ENCODE data around the gene FZD1.

Gene FZD1

DNA sequence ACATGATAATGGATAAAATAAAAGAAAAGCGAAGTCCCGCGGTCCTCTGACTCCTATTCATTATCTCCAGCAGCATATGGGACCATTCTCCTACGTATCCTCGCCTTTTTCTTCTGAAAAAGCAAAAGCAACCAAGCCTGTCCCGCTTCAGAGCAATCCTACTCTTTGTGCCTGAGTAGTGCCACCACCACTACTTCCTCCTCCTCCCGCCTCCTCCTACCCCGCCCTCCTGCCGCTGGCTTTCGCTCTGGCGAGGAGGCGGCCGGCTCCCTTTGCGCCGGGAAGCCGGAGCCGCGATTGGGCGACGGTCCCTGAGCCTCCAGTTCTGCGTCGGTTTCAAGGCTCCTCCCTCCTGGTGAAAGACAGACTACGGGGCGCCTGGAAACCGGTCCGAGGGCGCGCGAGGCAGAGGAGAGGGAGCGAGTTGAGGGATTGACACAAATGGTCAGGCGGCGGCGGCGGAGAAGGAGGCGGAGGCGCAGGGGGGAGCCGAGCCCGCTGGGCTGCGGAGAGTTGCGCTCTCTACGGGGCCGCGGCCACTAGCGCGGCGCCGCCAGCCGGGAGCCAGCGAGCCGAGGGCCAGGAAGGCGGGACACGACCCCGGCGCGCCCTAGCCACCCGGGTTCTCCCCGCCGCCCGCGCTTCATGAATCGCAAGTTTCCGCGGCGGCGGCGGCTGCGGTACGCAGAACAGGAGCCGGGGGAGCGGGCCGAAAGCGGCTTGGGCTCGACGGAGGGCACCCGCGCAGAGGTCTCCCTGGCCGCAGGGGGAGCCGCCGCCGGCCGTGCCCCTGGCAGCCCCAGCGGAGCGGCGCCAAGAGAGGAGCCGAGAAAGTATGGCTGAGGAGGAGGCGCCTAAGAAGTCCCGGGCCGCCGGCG, at the start of gene FZD1:
TSS of gene FZD1 (plus strand) at position 388 of the 878 bp plus-strand sequence. CDS start at position 836, 448 bp downstream.
- TF ChIP-seq, protein P1, sequence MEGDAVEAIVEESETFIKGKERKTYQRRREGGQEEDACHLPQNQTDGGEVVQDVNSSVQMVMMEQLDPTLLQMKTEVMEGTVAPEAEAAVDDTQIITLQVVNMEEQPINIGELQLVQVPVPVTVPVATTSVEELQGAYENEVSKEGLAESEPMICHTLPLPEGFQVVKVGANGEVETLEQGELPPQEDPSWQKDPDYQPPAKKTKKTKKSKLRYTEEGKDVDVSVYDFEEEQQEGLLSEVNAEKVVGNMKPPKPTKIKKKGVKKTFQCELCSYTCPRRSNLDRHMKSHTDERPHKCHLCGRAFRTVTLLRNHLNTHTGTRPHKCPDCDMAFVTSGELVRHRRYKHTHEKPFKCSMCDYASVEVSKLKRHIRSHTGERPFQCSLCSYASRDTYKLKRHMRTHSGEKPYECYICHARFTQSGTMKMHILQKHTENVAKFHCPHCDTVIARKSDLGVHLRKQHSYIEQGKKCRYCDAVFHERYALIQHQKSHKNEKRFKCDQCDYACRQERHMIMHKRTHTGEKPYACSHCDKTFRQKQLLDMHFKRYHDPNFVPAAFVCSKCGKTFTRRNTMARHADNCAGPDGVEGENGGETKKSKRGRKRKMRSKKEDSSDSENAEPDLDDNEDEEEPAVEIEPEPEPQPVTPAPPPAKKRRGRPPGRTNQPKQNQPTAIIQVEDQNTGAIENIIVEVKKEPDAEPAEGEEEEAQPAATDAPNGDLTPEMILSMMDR (IDR thresholded peaks at IDR 0.05; ENCODE audit: borderline replicate concordance, control extremely low read depth, extremely low read depth, insufficient read depth, missing control alignments): no peak
- peak; percentile 90 for DNase-seq (ENCODE audit: low spot score)
- in situ Hi-C loops (cut with MboI; ENCODE audit: low sequenced_read_pairs, unreplicated experiment): no loop called here

DNA sequence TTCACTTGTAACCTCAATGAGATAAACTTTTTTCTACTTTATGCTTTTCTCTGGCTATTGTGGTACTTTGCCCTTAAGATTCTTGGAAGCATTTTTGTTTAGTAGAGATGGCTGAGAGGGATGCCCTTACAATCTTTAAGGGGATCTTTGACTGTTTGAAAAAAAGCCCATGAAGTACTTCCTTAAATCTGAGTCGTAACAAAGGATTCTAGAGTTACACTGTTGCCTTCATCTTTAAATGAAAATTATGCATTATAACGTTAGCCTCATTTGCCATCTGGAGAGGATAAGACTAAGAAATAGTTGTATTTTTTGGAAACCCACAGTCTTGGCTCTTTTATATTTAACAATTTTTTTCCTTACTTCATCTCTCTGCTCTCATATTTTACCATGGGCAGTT, 37.8 kb upstream of the FZD1 start:
- TF ChIP-seq, protein P1 (IDR thresholded peaks at IDR 0.05; ENCODE audit: borderline replicate concordance, control extremely low read depth, extremely low read depth, insufficient read depth, missing control alignments): no peak
- in situ Hi-C loops (cut with MboI; ENCODE audit: low sequenced_read_pairs, unreplicated experiment): no loop called here
- DNase-seq (ENCODE audit: low spot score): no peak

DNA sequence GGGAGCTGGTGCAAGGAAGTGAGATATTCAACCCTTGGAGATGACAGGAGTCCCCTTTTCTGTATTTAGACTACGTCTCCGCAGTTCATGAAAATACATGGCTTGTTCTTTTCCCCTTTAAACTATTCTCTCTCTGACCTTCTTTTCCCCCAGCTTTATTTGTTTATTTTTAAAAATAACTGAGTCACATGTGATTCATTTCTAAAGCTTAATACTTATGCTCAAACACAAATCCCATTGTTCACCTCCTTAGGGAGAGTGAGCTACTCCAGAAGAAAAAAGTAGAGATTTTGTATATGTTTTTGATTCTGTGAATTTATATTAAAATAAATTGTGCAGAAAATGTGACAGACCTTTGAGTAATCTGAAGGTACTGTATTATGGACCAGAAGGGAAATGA, 35.9 kb upstream of the FZD1 start:
- in situ Hi-C loops (cut with MboI; ENCODE audit: low sequenced_read_pairs, unreplicated experiment): no loop called here
- TF ChIP-seq, protein P1 (IDR thresholded peaks at IDR 0.05; ENCODE audit: borderline replicate concordance, control extremely low read depth, extremely low read depth, insufficient read depth, missing control alignments): no peak
- no peak for DNase-seq (ENCODE audit: low spot score)

DNA sequence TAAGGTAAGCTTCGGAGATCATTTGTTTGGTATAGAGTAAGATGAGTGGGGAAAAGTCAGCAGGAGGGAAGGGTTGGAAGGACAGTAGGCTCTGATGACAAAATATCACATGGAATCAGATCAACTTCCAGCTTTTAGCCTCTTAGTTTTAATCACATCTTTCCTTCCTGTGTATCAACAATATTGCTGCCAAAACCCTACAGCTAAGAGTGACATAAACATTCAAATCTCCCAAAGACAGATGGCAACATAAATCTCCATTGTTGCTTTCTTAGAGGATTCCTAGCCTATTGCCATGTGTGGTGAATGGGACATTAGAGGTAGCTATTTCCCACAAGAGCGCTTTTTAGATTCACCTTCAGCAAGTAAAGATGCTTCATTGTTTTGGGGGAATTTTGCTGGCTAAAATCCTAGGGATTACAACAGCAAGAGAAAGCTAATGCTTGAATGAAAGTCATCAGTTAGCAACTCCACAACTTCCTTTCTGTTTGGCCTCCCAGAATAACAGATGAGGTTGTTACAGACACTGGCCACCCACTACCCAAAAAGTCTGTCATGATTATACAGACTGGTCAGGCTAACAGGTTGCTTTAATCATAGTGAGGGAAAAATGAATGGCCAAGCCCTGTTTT, 35.2 kb upstream of the FZD1 start:
- in situ Hi-C loops (cut with MboI; ENCODE audit: low sequenced_read_pairs, unreplicated experiment): no loop called here
- no peak for DNase-seq (ENCODE audit: low spot score)
- TF ChIP-seq, protein P1 (IDR thresholded peaks at IDR 0.05; ENCODE audit: borderline replicate concordance, control extremely low read depth, extremely low read depth, insufficient read depth, missing control alignments): no peak

DNA sequence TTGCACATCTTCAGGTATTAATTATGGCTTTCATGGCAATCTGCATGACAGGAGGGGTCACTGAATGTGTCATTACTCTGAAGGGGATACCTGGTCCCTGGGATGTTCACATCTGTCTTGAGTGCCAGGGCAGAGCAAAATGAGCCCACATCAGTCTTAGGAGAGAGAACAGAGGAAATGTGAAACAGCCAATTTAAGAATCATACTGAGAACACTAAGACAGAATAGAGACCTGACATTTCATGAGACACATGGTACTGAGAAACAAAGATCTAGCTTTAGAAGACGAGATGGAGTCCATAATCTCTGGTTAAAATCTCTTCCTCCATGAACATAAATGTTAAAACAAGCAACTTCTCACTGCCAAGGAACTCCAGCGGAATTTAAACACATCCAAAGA, 34.1 kb upstream of the FZD1 start:
- TF ChIP-seq, protein P1 (IDR thresholded peaks at IDR 0.05; ENCODE audit: borderline replicate concordance, control extremely low read depth, extremely low read depth, insufficient read depth, missing control alignments): no peak
- in situ Hi-C loops (cut with MboI; ENCODE audit: low sequenced_read_pairs, unreplicated experiment): no loop called here
- no peak for DNase-seq (ENCODE audit: low spot score)

DNA sequence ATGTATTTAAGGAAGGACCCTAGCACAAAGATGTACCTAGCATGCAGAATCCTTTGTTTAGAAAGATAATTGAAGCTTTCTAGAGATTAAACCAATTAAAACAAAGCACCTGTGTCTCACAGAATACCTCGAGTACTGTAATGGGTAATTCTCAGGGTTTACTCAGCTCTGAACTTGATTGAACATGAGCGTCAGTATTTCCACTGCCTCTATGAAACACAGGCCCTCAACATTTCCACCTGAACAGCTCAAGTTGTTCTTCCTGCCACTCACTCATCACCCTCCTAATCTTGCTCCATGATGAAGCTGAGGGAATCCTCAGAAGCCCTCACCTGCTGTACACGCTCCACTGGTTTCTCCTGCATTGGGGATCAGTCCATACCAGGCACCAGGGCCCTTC, 33.7 kb upstream of the FZD1 start:
- in situ Hi-C loops (cut with MboI; ENCODE audit: low sequenced_read_pairs, unreplicated experiment): no loop called here
- no peak for DNase-seq (ENCODE audit: low spot score)
- TF ChIP-seq, protein P1 (IDR thresholded peaks at IDR 0.05; ENCODE audit: borderline replicate concordance, control extremely low read depth, extremely low read depth, insufficient read depth, missing control alignments): no peak

All from GM13976 (cell line).